ENCODE results near the gene LRRC32.
A peak's percentile ranks its signal among the peaks of the same experiment; 100 is the strongest.

Gene LRRC32

GRCh38 chr11:76670485-76671236, at the start of gene LRRC32:
Gene LRRC32 (minus strand): TSS chr11:76670747. CDS start chr11:76665954, 4,793 bp downstream.
- peak; percentile 31 for DNase-seq

- DNase-seq, result no peak
Observed at GRCh38 chr11:76719686-76720085, 49.1 kb upstream of the LRRC32 start.

GRCh38 chr11:76719281-76719680, 48.7 kb upstream of the LRRC32 start:
- DNase-seq, result no peak

GRCh38 chr11:76717816-76718215, 47.3 kb upstream of the LRRC32 start:
- DNase-seq, result no peak

- DNase-seq, result no peak
Observed at GRCh38 chr11:76717369-76717768, 46.8 kb upstream of the LRRC32 start.

- DNase-seq, result no peak
Observed at GRCh38 chr11:76716268-76716667, 45.7 kb upstream of the LRRC32 start.

GRCh38 chr11:76714493-76714892, 43.9 kb upstream of the LRRC32 start:
- DNase-seq, result no peak

- no peak for DNase-seq
Observed at GRCh38 chr11:76713499-76713898, 43.0 kb upstream of the LRRC32 start.

- no peak for DNase-seq
Observed at GRCh38 chr11:76712125-76712524, 41.6 kb upstream of the LRRC32 start.

GRCh38 chr11:76709756-76710155, 39.2 kb upstream of the LRRC32 start:
- no peak for DNase-seq

- no peak for DNase-seq
Observed at GRCh38 chr11:76708972-76709660, 38.6 kb upstream of the LRRC32 start.

- DNase-seq, result no peak
Observed at GRCh38 chr11:76707293-76707825, 36.8 kb upstream of the LRRC32 start.

- DNase-seq, result no peak
Observed at GRCh38 chr11:76706667-76707066, 36.1 kb upstream of the LRRC32 start.

GRCh38 chr11:76705826-76706225, 35.3 kb upstream of the LRRC32 start:
- no peak for DNase-seq

GRCh38 chr11:76704171-76704948, 33.8 kb upstream of the LRRC32 start:
- no peak for DNase-seq

GRCh38 chr11:76703707-76704106, 33.2 kb upstream of the LRRC32 start:
- no peak for DNase-seq

- DNase-seq, result no peak
Observed at GRCh38 chr11:76702336-76703128, 32.0 kb upstream of the LRRC32 start.

GRCh38 chr11:76701294-76702040, 30.9 kb upstream of the LRRC32 start:
- no peak for DNase-seq

- no peak for DNase-seq
Observed at GRCh38 chr11:76700177-76701100, 29.9 kb upstream of the LRRC32 start.

- DNase-seq, result no peak
Observed at GRCh38 chr11:76699451-76700091, 29.0 kb upstream of the LRRC32 start.
